ENCODE measurements around the gene RNF13. TPM values are rescaled to one million over a fixed set of nuclear protein-coding genes. Genes with fewer than 3 reads are reported as not detected.

The RNF13 gene
- total RNA-seq, 1 experiment from 2014 or later = 91.4 TPM

DNA sequence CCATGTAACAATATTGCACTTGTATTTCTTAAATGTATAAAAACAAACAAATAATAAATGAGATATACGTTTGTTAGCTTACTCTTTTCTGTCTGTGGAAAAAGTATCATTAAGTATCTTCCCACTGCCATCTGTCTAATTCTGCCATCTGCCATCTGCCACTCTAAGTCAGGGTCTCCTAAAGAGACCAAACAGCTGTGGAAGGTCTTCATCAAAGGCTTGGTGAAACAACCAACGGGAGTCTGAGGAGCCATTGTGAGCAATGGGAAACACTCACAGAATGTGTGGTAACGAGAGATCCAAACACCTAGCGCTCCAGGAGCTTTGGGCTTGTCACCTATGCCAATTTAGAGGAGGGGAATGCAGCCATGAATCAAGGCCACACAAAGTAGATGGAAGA is 186.4 kb downstream of the RNF13 start:
- DNase-seq (ENCODE audit: low read depth) = no peak
- in situ Hi-C loops (cut with HindIII; ENCODE audit: low pct_unique_long_range_greater_than_20kb, low sequenced_read_pairs) = no loop called here

DNA sequence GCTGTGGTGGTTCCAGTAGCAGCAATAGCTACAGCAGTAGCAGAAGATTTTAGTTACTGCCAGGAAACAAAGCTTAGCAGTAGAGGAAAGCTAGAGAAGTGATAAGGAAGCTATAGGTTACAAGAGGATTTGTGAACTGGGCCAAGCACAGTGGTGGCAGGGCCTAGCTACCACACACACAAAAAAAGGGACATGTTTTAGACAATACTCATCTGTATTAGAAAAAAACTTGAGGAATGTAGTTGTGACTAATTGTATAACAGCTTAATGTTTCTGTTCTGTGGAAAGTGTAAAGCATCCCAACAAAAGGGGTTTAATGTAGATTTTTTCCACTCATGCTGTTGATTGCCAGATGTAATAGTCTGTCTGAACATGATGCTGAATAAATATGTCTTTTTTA is 187.6 kb downstream of the RNF13 start:
- no peak for DNase-seq (ENCODE audit: low read depth)
- in situ Hi-C loops (cut with HindIII; ENCODE audit: low pct_unique_long_range_greater_than_20kb, low sequenced_read_pairs) = no loop called here

DNA sequence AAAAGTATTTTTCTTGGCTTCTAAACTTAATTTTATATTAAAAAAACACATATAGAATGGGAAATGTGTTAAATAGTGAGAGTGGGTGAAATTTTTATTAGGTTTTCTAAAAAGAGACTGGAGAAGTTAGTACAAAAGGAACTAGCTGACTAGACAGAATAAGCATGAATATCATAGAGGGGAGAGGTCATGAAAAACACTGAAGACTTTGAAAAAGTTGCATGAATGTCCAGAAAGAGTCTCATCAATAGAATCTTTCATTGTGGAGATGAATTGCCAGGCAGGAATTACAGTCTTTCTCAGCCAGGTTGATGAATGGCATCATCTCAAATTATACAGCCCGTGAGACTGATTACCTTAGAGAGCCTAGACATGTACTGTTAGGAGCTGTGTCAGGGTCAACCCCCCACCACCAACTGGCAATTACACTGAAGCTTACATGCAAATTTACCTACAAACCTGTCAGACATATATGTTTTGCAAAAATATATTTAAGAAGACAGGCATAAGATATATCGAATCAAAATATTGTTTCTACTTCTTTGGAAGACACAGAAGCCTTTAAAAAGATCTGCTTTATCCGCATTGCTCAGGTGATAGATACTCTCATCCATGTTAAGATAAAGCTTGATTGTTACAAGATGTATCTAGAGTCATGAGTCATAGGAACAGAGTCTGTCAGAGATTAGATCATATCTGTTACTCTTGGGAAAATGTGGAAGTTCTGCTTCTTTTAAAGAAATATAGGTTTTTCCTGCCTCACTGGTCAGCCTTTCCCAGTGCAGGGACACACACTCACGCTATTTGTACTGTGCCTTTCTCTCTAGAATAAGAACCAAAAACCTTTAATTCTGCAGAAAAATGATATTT is 192.5 kb downstream of the RNF13 start:
- no peak for DNase-seq (ENCODE audit: low read depth)
- in situ Hi-C loops (cut with HindIII; ENCODE audit: low pct_unique_long_range_greater_than_20kb, low sequenced_read_pairs) = no loop called here

DNA sequence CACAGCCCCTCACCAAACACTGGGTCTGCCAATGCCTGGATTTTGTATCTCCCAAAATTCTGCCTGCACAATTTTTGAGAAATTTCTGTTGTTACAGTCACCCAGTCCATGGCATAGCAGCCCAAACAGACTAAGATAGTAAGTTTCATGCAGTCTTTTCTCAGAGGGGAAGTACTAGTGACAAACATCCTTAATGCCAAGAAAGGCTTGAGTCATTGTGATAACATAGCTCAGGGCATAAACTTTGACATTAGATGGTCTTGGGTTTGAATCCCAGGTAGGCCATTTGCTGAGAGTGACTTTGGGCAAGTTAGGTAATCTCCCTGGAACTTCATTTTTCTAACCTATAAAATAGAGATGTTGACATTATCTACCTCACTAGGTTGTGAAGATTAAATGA is 193.8 kb downstream of the RNF13 start:
- in situ Hi-C loops (cut with HindIII; ENCODE audit: low pct_unique_long_range_greater_than_20kb, low sequenced_read_pairs) = no loop called here
- DNase-seq (ENCODE audit: low read depth) = no peak

Other genes with a start within 250 kb of the RNF13 start
- 130 and 197 TPM in 2 replicates for gene WWTR1, start 155.2 kb upstream of the RNF13 start, total RNA-seq (2014; rRNA removed; shearing (Covaris generic); ENCODE audit: low replicate concordance)
- 36.9 and 48.0 TPM in 2 replicates for gene COMMD2, start 60.7 kb upstream of the RNF13 start, total RNA-seq (2014; rRNA removed; shearing (Covaris generic); ENCODE audit: low replicate concordance)
- gene ANKUB1, start 20.7 kb upstream of the RNF13 start, total RNA-seq (2014; rRNA removed; shearing (Covaris generic); ENCODE audit: low replicate concordance) = not detected in 2 replicates
- gene PFN2, start 157.7 kb downstream of the RNF13 start, total RNA-seq (2014; rRNA removed; shearing (Covaris generic); ENCODE audit: low replicate concordance) = 339 and 354 TPM in 2 replicates